Measurements from ENCODE around the gene ADGRG1. TPM values are rescaled to one million over a fixed set of nuclear protein-coding genes. Genes with fewer than 3 reads are reported as not detected.
A peak's percentile ranks its signal among the peaks of the same experiment; 100 is the strongest.

Gene ADGRG1
- total RNA-seq, 4 donors from 2014 or later, result 40.0 to 55.3 (median 45.7) TPM

DNA sequence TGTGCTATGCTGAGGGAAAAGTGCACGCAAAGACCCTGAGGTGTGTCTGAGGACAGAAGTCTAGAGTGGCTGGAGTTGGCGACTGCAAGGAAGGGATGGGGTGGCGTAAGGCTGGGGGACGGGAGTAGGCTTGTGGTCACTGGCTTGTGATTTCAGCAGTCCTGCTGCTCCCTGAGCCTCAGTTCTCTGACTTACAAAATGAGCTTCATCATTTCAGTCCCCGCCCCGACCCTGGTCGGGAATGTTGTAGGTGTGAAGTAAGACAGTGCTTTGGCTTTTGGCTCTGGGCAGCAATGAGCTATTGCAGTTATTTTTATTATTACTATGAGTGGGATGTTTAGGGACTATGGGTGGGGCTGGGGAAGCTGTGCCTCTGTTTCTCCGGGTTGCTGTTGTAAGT is 8.6 kb downstream of the ADGRG1 start:
- H3K27ac ChIP-seq, result peak overlapping the region; percentile 72 to 84 (median 77)
- H3K36me3 ChIP-seq, result no peaks in the 10 kb centered on the region
- in situ Hi-C loops (cut with MboI; ENCODE audit: low pct_ligation_motif_present in 1 of 4, low pct_unique_long_range_greater_than_20kb in 1 of 4, low sequenced_read_pairs in 3 of 4), result no loop called here
- H3K27me3 ChIP-seq, result no peaks in the 10 kb centered on the region
- intact Hi-C loops (cut with DNase I; ENCODE audit: low total_unique reads), result no loop called here
- H3K4me3 ChIP-seq, result no peak overlapping the region
- DNase-seq, result no peak
- no peak for TF ChIP-seq EP300 (IDR thresholded peaks at IDR 0.05; ENCODE audit: low read depth)
- TF ChIP-seq POLR2A (IDR thresholded peaks at IDR 0.05), result no peak
- TF ChIP-seq POLR2AphosphoS5 (IDR thresholded peaks at IDR 0.05), result no peak
- TF ChIP-seq CTCF (IDR thresholded peaks at IDR 0.05), result no peak
- peaks cover 22 to 38% (median 32%) of the 10 kb centered on the region in 4 donors for H3K4me1 ChIP-seq
- WGBS, 2 donors (ENCODE audit: low coverage in 1 of 2), result 57% methylated on average over 8 of the region's 8 CpGs; no CpG with 5 or more reads in 1 of the 2 donors
- H3K9me3 ChIP-seq, result no peaks in the 10 kb centered on the region

DNA sequence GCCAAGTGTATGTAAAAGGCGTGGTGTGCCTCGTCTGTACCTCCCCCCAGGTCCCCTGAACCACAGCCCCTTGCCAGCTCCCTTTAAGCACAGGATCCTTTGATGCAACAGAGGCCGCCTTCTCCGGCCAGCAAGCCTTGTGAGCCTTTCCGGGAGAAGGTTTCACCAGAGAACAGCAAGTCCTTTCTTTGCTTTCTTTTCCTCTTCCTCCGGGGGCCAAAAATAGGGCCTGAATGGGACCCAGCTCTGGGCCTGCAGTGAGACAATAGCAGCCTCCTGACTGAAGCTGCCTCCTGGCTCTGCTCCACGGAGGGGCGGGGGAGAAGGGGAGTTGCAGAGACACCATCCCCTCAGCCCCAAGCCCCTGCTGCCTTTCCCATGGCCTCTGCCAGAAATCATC is 9.0 kb downstream of the ADGRG1 start:
- Histone ChIP-seq H3K4me3 (no peak overlapping the region), H3K9me3 (no peaks in the 10 kb centered on the region), H3K36me3 (no peaks in the 10 kb centered on the region), H3K27ac (peak overlapping the region; percentile 72 to 84 (median 77)), H3K27me3 (no peaks in the 10 kb centered on the region), H3K4me1 (peaks cover 22 to 38% (median 32%) of the 10 kb centered on the region in 4 donors)
- intact Hi-C loops (cut with DNase I; ENCODE audit: low total_unique reads) (no loop called here), in situ Hi-C loops (cut with MboI; ENCODE audit: low pct_ligation_motif_present in 1 of 4, low pct_unique_long_range_greater_than_20kb in 1 of 4, low sequenced_read_pairs in 3 of 4) (no loop called here)
- DNase-seq, result no peak
- peak in 1 of 3 donors; percentile 25 for TF ChIP-seq POLR2AphosphoS5 (IDR thresholded peaks at IDR 0.05)
- no peak for TF ChIP-seq CTCF (IDR thresholded peaks at IDR 0.05)
- 52 to 68% methylated on average over 2 to 8 of the region's 8 CpGs for WGBS, 2 donors (ENCODE audit: low coverage in 1 of 2)

DNA sequence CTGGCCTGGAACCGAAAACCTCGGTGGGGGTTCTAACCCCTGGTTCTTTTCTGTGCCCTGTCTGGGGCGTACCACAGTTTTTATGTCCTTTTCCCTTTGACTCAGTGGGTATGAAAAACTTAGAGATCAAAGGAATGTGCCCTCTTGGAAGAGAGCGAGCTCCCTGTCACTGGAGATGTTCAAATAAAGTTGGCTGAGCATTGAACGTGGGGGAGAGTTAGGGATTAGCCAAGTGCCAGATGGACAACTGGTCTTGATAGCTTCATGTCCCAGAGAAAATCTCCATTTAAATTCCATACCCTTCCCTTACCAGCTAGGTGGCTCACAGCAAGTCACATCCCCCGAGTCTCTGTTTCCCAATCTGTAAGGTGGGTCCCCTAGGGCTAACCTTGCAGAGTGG is 9.5 kb downstream of the ADGRG1 start:
- no peaks in the 10 kb centered on the region for H3K9me3 ChIP-seq
- H3K4me1 ChIP-seq, result peaks cover 22 to 39% (median 32%) of the 10 kb centered on the region in 4 donors
- in situ Hi-C loops (cut with MboI; ENCODE audit: low pct_ligation_motif_present in 1 of 4, low pct_unique_long_range_greater_than_20kb in 1 of 4, low sequenced_read_pairs in 3 of 4) (no loop called here), intact Hi-C loops (cut with DNase I; ENCODE audit: low total_unique reads) (no loop called here)
- TF ChIP-seq EP300 (IDR thresholded peaks at IDR 0.05; ENCODE audit: low read depth), result no peak
- TF ChIP-seq POLR2AphosphoS5 (IDR thresholded peaks at IDR 0.05), result no peak
- no peak for TF ChIP-seq POLR2A (IDR thresholded peaks at IDR 0.05)
- TF ChIP-seq CTCF (IDR thresholded peaks at IDR 0.05), result no peak
- no peaks in the 10 kb centered on the region for H3K27me3 ChIP-seq
- H3K36me3 ChIP-seq, result no peaks in the 10 kb centered on the region
- WGBS, 2 donors (ENCODE audit: low coverage in 1 of 2), result 70 to 83% methylated on average over 5 to 6 of the region's 6 CpGs
- no peak for DNase-seq
- H3K27ac ChIP-seq, result peak overlapping the region in 3 of 4 donors; percentile 3 to 78 (median 72)
- H3K4me3 ChIP-seq, result no peak overlapping the region

- intact Hi-C loops (cut with DNase I; ENCODE audit: low total_unique reads) (no loop called here), in situ Hi-C loops (cut with MboI; ENCODE audit: low pct_ligation_motif_present in 1 of 4, low pct_unique_long_range_greater_than_20kb in 1 of 4, low sequenced_read_pairs in 3 of 4) (no loop called here)
- no peak for DNase-seq
- Histone ChIP-seq H3K4me1 (peaks cover 22 to 43% (median 34%) of the 10 kb centered on the region in 4 donors), H3K4me3 (no peak overlapping the region), H3K36me3 (no peaks in the 10 kb centered on the region), H3K27me3 (no peaks in the 10 kb centered on the region), H3K9me3 (no peaks in the 10 kb centered on the region), H3K27ac (peak overlapping the region in 3 of 4 donors; percentile 3 to 14 (median 4))
- 71% methylated on average over 2 of the region's 2 CpGs; no CpG with 5 or more reads in 1 of the 2 donors for WGBS, 2 donors (ENCODE audit: low coverage in 1 of 2)
- TF ChIP-seq CTCF (IDR thresholded peaks at IDR 0.05) (no peak), POLR2AphosphoS5 (IDR thresholded peaks at IDR 0.05) (no peak), EP300 (IDR thresholded peaks at IDR 0.05; ENCODE audit: low read depth) (no peak), POLR2A (IDR thresholded peaks at IDR 0.05) (no peak)
Measured at GRCh38 chr16:57638381-57638780, 10.0 kb downstream of the ADGRG1 start.

All from transverse colon (tissue), 4 donors.